Measurements from ENCODE around the gene SLC51A.
"Not testable (repeated sequence)": the region's sequence is repeated elsewhere in the genome, so short reads cannot be mapped to it uniquely, and the experiment has no call there.

SLC51A gene

GRCh38 chr3:196244166-196244565 lies 27.8 kb downstream of the SLC51A start:
- DNase-seq = not testable (repeated sequence)

GRCh38 chr3:196246612-196247308 lies 30.4 kb downstream of the SLC51A start:
- no peak for DNase-seq

DNA sequence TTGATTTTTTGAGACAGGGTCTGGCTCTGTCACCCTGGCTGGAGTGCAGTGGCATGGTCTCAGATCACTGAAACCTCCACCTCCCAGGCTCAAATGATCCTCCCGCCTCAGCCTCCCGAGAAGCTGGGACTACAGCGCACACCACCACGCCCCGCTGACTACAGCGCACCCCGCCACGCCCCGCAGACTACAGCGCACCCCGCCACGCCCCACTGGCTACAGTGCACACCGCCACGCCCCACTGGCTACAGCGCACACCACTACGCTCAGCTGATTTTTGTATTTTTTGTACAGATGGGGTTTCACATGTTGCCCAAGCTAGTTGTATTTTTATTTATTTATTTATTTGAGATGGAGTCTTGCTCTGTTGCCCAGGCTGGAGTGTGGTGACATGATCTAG lies 35.6 kb downstream of the SLC51A start:
- no peak for DNase-seq

DNA sequence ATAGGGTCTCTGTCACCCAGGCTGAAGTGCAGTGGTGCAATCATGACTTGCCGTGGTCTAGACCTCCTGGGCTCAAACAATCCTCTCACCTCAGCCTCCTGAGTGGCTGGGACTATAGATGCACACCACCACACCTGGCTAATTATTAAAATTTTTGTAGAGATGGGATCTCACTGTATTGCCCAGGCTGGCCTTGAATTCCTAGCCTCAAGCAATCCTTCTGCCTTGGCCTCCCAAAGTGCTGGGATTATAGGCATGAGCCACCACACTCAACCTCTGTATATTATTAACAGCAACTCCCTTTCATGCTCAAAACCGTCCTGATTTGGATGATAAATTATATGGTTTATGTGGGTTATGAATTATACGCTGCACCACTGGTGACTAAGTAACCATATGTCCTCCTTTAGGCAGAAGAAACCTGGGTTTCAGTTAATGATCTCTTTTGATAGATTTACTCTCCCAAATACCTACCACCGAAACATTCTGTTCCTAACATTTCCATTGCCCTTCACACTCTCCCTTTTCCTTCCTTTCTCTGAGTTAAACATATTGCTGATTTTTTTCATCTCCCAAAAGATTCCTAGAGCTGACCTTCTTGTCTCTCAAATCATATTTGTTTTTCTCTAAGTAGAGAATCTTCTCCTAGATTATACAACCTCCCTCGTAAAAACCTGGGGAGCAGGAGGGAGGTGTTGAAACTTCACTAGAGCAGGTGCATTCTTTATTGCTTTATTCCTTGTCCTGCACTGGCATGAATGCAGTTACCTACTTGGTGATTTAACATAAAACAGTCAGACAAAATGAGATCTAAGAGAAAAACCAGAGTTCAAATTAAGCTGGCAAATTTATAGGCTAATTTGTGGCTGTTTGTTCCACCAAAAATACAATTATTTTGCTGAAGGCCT lies 38.3 kb downstream of the SLC51A start:
- DNase-seq = no peak

DNA sequence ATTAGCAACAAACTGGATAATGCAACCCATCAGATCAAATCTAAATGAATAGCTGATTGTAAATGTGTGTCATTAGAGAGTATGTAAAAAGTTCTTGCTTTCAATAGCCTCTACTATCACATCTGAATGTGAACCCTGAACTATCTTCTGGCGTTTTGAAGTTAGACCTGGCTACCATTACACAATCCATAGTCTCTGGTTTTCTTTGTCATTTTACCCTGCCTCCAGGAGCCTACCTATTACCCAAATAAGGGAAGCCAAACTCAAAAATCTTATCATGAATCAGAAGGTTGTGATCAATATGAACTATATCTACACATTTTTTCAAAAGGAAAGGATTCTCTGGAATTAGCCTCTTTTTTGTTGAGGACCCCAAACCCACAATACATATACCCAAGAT lies 39.4 kb downstream of the SLC51A start:
- DNase-seq = no peak

GRCh38 chr3:196260784-196261183 lies 44.5 kb downstream of the SLC51A start:
- no peak for DNase-seq

GRCh38 chr3:196263819-196264218 lies 47.5 kb downstream of the SLC51A start:
- DNase-seq = no peak

DNA sequence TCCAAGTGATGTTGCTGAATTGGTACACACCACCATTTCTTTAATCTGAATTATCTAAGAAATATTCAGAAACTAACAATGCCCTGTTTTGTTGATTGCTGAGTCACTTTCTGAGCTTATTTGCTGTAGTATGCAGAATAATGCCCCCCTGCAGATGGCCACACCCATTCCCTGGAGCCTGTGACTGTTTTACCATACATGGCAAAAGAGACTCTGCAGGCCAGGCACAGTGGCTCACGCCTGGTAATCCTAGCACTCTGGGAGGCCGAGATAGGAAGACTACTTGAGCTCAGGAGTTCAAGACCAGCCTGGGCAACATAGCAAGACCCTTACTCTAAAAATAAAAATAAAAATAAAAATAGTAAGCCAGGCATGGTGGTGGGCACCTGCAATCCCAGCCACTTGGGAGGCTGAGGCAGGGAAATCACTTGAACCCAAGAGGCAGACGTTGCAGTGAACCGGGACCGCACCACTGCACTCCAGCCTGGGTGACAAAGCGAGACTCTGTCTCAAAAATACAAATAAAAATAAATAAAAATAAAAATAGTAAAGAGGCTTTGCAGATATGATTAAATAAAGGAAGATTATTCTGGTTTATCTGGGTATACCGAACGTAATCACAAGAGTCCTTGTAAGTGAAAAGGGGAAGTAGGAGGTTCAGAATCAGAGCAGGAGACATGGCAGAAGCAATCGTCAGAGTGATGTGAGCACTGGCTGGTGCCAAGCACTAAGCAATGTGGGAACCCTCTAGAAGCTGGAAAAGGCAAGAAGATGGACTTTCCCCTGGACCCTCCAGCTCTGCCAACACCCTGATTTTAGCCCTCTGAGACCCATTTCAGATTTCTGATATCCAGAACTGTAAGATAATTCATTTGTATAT lies 52.2 kb downstream of the SLC51A start:
- no peak for DNase-seq

DNA sequence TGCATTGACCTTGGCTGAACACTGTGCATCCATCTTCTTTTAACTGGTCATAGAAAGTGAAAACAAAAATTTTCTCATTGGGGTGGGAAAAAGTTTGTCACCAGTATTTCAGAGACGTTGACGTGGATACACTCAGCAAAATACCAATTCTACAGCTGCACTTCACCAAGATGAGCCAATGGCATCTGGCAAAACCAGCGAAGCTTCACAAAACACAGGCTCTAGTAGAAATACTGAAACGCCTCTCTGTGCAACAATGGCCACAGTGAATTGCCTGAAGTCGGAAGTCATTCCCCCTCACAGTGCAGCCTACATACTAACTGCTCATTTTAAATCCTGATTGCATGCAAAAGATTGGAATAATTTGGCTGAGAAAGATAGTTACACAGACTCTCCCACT lies 54.2 kb downstream of the SLC51A start:
- no peak for DNase-seq

GRCh38 chr3:196272826-196273225 lies 56.5 kb downstream of the SLC51A start:
- DNase-seq = no peak

- no peak for DNase-seq
These were observed 57.3 kb downstream of the SLC51A start for GRCh38 chr3:196273655-196274054.

GRCh38 chr3:196274585-196274984 lies 58.3 kb downstream of the SLC51A start:
- no peak for DNase-seq

DNA sequence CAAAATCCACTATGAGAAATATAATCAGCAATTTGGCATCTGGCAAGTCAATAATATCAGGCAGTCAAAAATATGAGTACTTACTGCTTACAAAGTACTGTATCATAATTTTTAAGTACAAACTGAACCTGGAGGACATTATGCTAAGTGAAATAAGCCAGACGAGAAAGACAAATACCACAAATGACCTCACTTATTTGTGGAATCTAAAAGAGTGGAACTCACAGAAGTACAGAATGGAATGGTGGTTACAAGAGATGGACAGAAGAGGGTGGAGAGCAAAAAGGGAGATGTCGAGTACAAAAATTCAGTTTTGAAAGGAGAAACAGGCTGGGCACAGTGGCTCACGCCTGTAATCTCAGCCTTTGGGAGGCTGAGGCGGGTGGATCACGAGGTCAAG lies 58.8 kb downstream of the SLC51A start:
- DNase-seq = no peak

DNA sequence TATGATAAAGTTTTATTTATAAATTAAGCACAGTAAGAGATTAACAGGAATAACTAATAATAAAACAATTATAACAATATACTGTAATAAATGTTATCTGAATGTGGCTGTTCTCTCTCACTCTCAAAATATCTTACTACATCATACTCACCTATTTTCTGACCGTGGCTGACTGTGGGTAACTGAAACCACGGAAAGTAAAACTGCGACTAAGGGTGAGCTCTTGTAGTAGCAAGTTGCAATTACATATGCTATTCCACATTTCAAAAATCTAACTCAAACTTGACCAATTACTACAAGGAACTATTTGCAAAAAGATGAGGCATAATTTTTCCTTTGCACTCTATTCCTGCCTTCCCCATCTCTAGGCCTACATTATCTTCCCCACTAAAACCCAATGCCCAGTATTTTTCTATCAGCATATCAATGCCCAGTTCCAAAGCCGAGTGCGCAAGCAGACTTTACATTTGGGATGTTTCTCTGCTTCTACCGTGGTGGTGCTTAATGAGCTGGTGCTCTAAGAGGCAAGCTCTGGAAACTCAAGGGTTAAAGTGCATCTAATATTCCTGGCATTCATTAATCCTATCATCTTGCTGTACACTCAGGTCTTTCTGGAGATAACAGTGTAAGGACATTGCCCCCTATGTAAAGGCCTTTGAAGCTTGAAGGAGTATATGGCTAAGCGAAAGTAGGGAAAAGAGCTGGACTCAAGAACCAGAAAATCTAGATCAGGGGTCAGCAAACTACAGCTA lies 64.5 kb downstream of the SLC51A start:
- no peak for DNase-seq

DNA sequence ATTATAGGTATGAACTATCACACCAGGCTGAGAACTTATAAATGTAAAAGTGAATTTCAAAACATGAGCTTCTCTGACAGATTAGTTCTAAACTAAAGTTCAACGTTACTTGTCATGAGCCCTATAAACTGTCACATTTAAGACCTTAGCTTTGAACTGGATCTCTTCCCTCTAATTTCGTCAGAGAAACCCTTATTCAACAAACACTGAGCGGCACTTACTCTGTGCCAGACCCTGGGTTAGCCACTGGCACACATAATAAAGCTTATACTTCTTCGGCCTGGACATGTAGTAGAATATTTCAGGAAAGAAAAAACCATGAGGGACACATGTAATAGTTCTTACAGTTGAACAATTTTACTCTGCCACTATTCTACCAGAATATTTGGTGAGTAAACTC lies 65.6 kb downstream of the SLC51A start:
- DNase-seq = no peak

Data from NCI-H774 (cell line).